HG02610 (cell line): Measurements from ENCODE around the gene BTBD9.

Experiments used
- ATAC-seq: cut with Tn5 transposase; IDR thresholded peaks from one replicate; pipeline ENCODE4 v1.9.1; 2021; ENCODE audit warnings: mild to moderate bottlenecking, moderate library complexity; ENCODE audit not compliant: unreplicated experiment

The BTBD9 gene

GRCh38 chr6:38566295-38567030 is 73.3 kb downstream of the BTBD9 start:
- no peak for ATAC-seq

GRCh38 chr6:38564301-38564700 is 75.4 kb downstream of the BTBD9 start:
- ATAC-seq: no peak

GRCh38 chr6:38555606-38556005 is 84.1 kb downstream of the BTBD9 start:
- no peak for ATAC-seq

- no peak for ATAC-seq
Observed at GRCh38 chr6:38554700-38555413, 84.9 kb downstream of the BTBD9 start.

- no peak for ATAC-seq
Observed at GRCh38 chr6:38554014-38554413, 85.7 kb downstream of the BTBD9 start.

- ATAC-seq: peak; percentile 84
Observed at GRCh38 chr6:38552121-38552520, 87.6 kb downstream of the BTBD9 start.

- ATAC-seq: no peak
Observed at GRCh38 chr6:38549795-38550194, 89.9 kb downstream of the BTBD9 start.

- ATAC-seq: no peak
Observed at GRCh38 chr6:38549180-38549579, 90.5 kb downstream of the BTBD9 start.

- ATAC-seq: no peak
Observed at GRCh38 chr6:38543022-38543421, 96.7 kb downstream of the BTBD9 start.

GRCh38 chr6:38542031-38542430 is 97.7 kb downstream of the BTBD9 start:
- ATAC-seq: no peak

GRCh38 chr6:38533064-38533463 is 106.7 kb downstream of the BTBD9 start:
- ATAC-seq: no peak

- ATAC-seq: no peak
Observed at GRCh38 chr6:38531134-38531533, 108.6 kb downstream of the BTBD9 start.

GRCh38 chr6:38528196-38528965 is 111.3 kb downstream of the BTBD9 start:
- ATAC-seq: no peak

- no peak for ATAC-seq
Observed at GRCh38 chr6:38527371-38527770, 112.4 kb downstream of the BTBD9 start.

- no peak for ATAC-seq
Observed at GRCh38 chr6:38525888-38526287, 113.8 kb downstream of the BTBD9 start.

GRCh38 chr6:38524436-38525145 is 115.1 kb downstream of the BTBD9 start:
- ATAC-seq: no peak

GRCh38 chr6:38522322-38522721 is 117.4 kb downstream of the BTBD9 start:
- no peak for ATAC-seq

GRCh38 chr6:38518511-38519304 is 121.0 kb downstream of the BTBD9 start:
- ATAC-seq: no peak

GRCh38 chr6:38517005-38517404 is 122.7 kb downstream of the BTBD9 start:
- no peak for ATAC-seq

GRCh38 chr6:38514399-38514798 is 125.3 kb downstream of the BTBD9 start:
- ATAC-seq: no peak
